Endothelial cell (in vitro differentiated cells): ENCODE data around the gene RABL6. TPM values are rescaled to one million over a fixed set of nuclear protein-coding genes. Genes with fewer than 3 reads are reported as not detected.

Source experiments
- DNase-seq: peaks from one replicate; pipeline ENCODE4 v3.0.0; 2021; ENCODE audit warnings: low spot score
- H3K27ac Mint-ChIP-seq: one replicate; pipeline ENCODE4 v1.8.0; 2021; ENCODE audit warnings: mixed read lengths, inconsistent platforms; ENCODE audit not compliant: unreplicated experiment
- H3K27me3 Mint-ChIP-seq: one replicate; pipeline ENCODE4 v1.8.0; 2021; ENCODE audit warnings: mild to moderate bottlenecking, moderate library complexity, mixed read lengths, inconsistent platforms; ENCODE audit not compliant: unreplicated experiment
- H3K36me3 Mint-ChIP-seq: one replicate; pipeline ENCODE4 v1.8.0; 2021; ENCODE audit warnings: mild to moderate bottlenecking, low read depth, mixed read lengths, inconsistent platforms; ENCODE audit not compliant: unreplicated experiment
- H3K4me1 Mint-ChIP-seq: one replicate; pipeline ENCODE4 v1.8.0; 2021; ENCODE audit warnings: mild to moderate bottlenecking, mixed read lengths, inconsistent platforms; ENCODE audit not compliant: unreplicated experiment
- H3K4me3 Mint-ChIP-seq: one replicate; pipeline ENCODE4 v1.8.0; 2021; ENCODE audit warnings: mild to moderate bottlenecking, mixed read lengths, inconsistent platforms; ENCODE audit not compliant: unreplicated experiment
- H3K9me3 Mint-ChIP-seq: one replicate; pipeline ENCODE4 v1.8.0; 2021; ENCODE audit warnings: mixed read lengths, inconsistent platforms; ENCODE audit not compliant: unreplicated experiment
- total RNA-seq: library from RNA; stranded (reverse); fragmentation: NEBNext Ultra II Directional; extraction: Animal tissue kit (Norgen Biotek cat#: 25700); gene quantifications from one replicate; pipeline ENCODE4 v1.2.1, GENCODE V29; 2021; ENCODE audit not compliant: unreplicated experiment
- TF ChIP-seq, protein P1 (sequence below): fragments of 200-600 bp; sonication (generic); IDR thresholded peaks from one replicate; pipeline ENCODE4 v1.5.0; 2021; ENCODE audit warnings: antibody characterized with exemption; ENCODE audit not compliant: unreplicated experiment

RABL6 gene
- total RNA-seq, 1 donor from 2014 or later = 88.4 TPM

DNA sequence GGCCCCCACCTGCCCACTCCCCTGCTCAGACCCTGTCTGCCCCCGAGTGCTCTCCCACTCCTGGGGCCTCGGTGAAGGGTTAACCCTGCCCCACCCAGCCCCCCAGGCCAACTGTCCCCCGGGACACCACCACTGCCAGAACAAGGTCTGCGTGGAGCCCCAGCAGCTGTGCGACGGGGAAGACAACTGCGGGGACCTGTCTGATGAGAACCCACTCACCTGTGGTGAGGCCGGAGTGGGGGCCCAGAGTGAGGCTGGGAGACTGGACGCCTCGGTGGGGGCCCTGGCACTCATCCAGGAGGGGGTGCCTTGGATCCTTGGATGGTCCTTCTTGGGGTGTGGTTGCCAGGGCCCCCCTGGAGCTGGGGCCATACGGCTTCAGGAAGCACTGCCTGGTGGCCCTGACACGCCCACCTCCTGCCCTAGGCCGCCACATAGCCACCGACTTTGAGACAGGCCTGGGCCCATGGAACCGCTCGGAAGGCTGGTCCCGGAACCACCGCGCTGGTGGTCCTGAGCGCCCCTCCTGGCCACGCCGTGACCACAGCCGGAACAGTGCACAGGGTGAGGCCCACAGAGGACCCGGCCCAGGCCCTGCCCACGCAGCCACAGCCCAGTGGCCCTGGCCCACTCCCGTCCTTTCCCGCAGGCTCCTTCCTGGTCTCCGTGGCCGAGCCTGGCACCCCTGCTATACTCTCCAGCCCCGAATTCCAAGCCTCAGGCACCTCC, 46.5 kb downstream of the RABL6 start:
- Mint-ChIP-seq H3K9me3 (no peaks in the 10 kb centered on the region), H3K4me1 (no peaks in the 10 kb centered on the region), H3K27me3 (peaks cover 4% of the 10 kb centered on the region), H3K36me3 (no peaks in the 10 kb centered on the region), H3K27ac (no peak overlapping the region), H3K4me3 (no peak overlapping the region)
- no peak for DNase-seq
- TF ChIP-seq, protein P1, sequence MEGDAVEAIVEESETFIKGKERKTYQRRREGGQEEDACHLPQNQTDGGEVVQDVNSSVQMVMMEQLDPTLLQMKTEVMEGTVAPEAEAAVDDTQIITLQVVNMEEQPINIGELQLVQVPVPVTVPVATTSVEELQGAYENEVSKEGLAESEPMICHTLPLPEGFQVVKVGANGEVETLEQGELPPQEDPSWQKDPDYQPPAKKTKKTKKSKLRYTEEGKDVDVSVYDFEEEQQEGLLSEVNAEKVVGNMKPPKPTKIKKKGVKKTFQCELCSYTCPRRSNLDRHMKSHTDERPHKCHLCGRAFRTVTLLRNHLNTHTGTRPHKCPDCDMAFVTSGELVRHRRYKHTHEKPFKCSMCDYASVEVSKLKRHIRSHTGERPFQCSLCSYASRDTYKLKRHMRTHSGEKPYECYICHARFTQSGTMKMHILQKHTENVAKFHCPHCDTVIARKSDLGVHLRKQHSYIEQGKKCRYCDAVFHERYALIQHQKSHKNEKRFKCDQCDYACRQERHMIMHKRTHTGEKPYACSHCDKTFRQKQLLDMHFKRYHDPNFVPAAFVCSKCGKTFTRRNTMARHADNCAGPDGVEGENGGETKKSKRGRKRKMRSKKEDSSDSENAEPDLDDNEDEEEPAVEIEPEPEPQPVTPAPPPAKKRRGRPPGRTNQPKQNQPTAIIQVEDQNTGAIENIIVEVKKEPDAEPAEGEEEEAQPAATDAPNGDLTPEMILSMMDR = no peak

DNA sequence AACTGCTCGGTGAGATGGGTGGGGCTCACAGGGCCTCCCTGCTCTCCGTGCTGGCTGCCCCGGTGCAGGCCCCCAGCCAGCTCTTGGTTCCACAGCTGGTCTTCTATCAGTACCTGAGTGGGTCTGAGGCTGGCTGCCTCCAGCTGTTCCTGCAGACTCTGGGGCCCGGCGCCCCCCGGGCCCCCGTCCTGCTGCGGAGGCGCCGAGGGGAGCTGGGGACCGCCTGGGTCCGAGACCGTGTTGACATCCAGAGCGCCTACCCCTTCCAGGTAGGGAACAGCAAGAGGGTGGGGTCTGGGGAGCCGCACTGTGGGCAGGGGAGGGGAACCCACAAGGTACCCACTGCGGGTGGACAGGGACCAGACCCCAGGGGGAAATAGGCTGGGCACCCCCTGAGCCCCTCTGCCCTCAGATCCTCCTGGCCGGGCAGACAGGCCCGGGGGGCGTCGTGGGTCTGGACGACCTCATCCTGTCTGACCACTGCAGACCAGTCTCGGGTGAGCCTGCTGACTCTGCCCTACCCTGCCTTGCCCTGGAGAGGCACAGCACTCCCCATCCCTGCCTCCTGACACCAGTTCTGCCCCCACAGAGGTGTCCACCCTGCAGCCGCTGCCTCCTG, 47.2 kb downstream of the RABL6 start:
- H3K9me3 Mint-ChIP-seq = no peaks in the 10 kb centered on the region
- H3K27me3 Mint-ChIP-seq = peaks cover 2% of the 10 kb centered on the region
- H3K4me1 Mint-ChIP-seq = no peaks in the 10 kb centered on the region
- no peak overlapping the region for H3K27ac Mint-ChIP-seq
- no peaks in the 10 kb centered on the region for H3K36me3 Mint-ChIP-seq
- TF ChIP-seq, protein P1 = no peak
- DNase-seq = no peak
- H3K4me3 Mint-ChIP-seq = no peak overlapping the region

DNA sequence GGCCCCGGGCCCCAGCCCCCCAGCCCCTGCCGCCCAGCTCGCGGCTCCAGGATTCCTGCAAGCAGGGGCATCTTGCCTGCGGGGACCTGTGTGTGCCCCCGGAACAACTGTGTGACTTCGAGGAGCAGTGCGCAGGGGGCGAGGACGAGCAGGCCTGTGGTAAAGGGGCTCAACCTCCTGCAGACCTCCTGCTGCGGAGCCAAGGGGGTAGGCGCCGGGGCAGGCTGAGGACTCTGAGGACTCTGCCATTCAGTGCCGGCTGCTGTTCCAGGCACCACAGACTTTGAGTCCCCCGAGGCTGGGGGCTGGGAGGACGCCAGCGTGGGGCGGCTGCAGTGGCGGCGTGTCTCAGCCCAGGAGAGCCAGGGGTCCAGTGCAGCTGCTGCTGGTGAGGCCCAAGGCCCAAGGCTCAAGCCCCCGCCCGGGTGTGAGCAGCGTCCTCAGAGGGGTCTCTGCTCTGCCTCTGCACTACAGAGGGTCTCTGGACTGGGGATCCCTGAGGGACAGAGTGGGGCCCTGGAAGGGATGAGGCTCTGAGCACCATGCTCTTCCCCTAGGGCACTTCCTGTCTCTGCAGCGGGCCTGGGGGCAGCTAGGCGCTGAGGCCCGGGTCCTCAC, 47.8 kb downstream of the RABL6 start:
- no peaks in the 10 kb centered on the region for H3K4me1 Mint-ChIP-seq
- H3K27ac Mint-ChIP-seq = no peak overlapping the region
- no peaks in the 10 kb centered on the region for H3K36me3 Mint-ChIP-seq
- H3K9me3 Mint-ChIP-seq = no peaks in the 10 kb centered on the region
- H3K27me3 Mint-ChIP-seq = peaks cover 6% of the 10 kb centered on the region
- TF ChIP-seq, protein P1 = no peak
- no peak overlapping the region for H3K4me3 Mint-ChIP-seq
- peak; percentile 6 for DNase-seq

DNA sequence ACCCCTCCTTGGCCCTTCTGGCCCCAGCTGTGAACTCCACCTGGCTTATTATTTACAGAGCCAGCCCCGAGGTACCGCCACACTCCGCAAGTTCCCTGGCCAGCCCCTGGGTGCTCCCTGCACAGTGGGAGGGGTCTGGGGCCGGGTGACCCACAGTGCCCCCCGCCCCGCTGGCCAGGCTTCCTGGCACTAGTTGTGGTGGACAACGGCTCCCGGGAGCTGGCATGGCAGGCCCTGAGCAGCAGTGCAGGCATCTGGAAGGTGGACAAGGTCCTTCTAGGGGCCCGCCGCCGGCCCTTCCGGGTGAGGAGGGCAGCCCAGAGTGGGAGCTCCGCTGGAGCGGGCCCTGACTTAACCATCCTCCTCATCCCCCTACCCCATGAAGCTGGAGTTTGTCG, 48.3 kb downstream of the RABL6 start:
- TF ChIP-seq, protein P1 = no peak
- H3K4me3 Mint-ChIP-seq = no peak overlapping the region
- DNase-seq = peak; percentile 9

DNA sequence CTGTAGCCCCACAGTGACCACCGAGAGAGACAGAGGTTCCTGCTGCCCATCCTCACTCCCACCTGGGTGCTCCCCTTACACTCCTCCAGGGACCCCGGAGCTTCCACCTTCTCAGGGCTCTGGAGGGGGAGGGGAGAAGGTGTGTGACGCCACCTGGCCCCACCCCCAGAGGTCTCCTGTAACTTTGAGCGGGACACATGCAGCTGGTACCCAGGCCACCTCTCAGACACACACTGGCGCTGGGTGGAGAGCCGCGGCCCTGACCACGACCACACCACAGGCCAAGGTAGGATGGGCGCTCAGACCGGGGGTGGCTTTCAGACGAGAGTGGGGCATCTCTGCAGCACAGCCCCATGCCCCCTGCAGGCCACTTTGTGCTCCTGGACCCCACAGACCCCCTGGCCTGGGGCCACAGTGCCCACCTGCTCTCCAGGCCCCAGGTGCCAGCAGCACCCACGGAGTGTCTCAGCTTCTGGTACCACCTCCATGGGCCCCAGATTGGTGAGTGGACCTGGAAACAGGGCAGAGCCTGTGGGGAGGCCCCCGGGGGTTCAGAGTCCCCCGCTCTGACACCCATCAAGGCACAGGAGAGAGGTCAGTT, 48.9 kb downstream of the RABL6 start:
- H3K9me3 Mint-ChIP-seq = no peaks in the 10 kb centered on the region

More for the DNA sequence above, 48.3 kb downstream of the RABL6 start:
- peaks cover 6% of the 10 kb centered on the region for H3K27me3 Mint-ChIP-seq
- no peaks in the 10 kb centered on the region for H3K4me1 Mint-ChIP-seq
- H3K9me3 Mint-ChIP-seq = no peaks in the 10 kb centered on the region
- no peak overlapping the region for H3K27ac Mint-ChIP-seq
- H3K36me3 Mint-ChIP-seq = no peaks in the 10 kb centered on the region

More for the DNA sequence above, 48.9 kb downstream of the RABL6 start:
- TF ChIP-seq, protein P1 = no peak
- DNase-seq = no peak
- H3K4me3 Mint-ChIP-seq = no peak overlapping the region
- no peaks in the 10 kb centered on the region for H3K36me3 Mint-ChIP-seq
- peaks cover 6% of the 10 kb centered on the region for H3K27me3 Mint-ChIP-seq
- H3K4me1 Mint-ChIP-seq = no peaks in the 10 kb centered on the region
- no peak overlapping the region for H3K27ac Mint-ChIP-seq
